ENCODE data around the gene BST1. TPM values are rescaled to one million over a fixed set of nuclear protein-coding genes. Genes with fewer than 3 reads are reported as not detected.

The BST1 gene
- polyA plus RNA-seq, 1 of the 3 experiments (the other 2 are of a cell fraction): 7.3 TPM

- H3K27ac ChIP-seq (ENCODE audit: low read depth in 2 of 2, low read length in 1 of 2): no peak overlapping the region
- peaks cover 14% of the 10 kb centered on the region for H3K79me2 ChIP-seq (ENCODE audit: insufficient read depth)
- POLR2A ChIA-PET: no interaction called here
- peaks cover 0 to 7% of the 10 kb centered on the region in 2 experiments; a peak in 2 of 4 replicates for H3K4me1 ChIP-seq (ENCODE audit: control insufficient read depth in 1 of 2, insufficient read depth in 2 of 2, low read depth in 1 of 2, low read length in 1 of 2)
- WGBS (ENCODE audit: low lambda C conversion rate): 96% methylated on average over 2 of the region's 2 CpGs
- peaks cover 25% of the 10 kb centered on the region for H3F3A ChIP-seq (replicated peaks; ENCODE audit: insufficient read depth)
- peaks cover 6 to 7% of the 10 kb centered on the region in 2 experiments for H3K36me3 ChIP-seq (replicated peaks in 1 of 2; ENCODE audit: control insufficient read depth in 1 of 2, insufficient read depth in 2 of 2, low read length in 1 of 2)
- H3K4me2 ChIP-seq: no peak overlapping the region
- H4K20me1 ChIP-seq (ENCODE audit: insufficient read depth): no peaks in the 10 kb centered on the region
- no peak overlapping the region for H3K4me3 ChIP-seq (ENCODE audit: low read depth in 2 of 2, low read length in 1 of 2)
- no peaks in the 10 kb centered on the region for H3K9me3 ChIP-seq
- no peaks in the 10 kb centered on the region for H3K9me2 ChIP-seq
- CTCF ChIA-PET: interaction anchor here (1.3 kb wide), 1 partner anchor 202 kb away, joined by 3 read pairs; no protein-coding TSS in a partner anchor
- no peak for DNase-seq
- TF ChIP-seq MEF2A (IDR thresholded peaks at IDR 0.05; ENCODE audit: borderline replicate concordance, low read depth) (no peak), JUND (IDR thresholded peaks at IDR 0.05) (no peak), SMC3 (IDR thresholded peaks at IDR 0.05; ENCODE audit: low read depth, low read length) (no peak), YY1 (IDR thresholded peaks at IDR 0.05; ENCODE audit: low read depth) (no peak), RXRA (IDR thresholded peaks at IDR 0.05; ENCODE audit: borderline replicate concordance, low read depth) (no peak), SIN3A (IDR thresholded peaks at IDR 0.05; ENCODE audit: borderline replicate concordance, low read depth, low read length) (no peak), NFIC (IDR thresholded peaks at IDR 0.05; ENCODE audit: borderline replicate concordance) (no peak), EP300 (IDR thresholded peaks at IDR 0.05; ENCODE audit: borderline replicate concordance in 1 of 2, low read depth in 1 of 2, low read length in 1 of 2) (no peak), GABPA (IDR thresholded peaks at IDR 0.05; ENCODE audit: low read depth) (no peak), TAF1 (IDR thresholded peaks at IDR 0.05; ENCODE audit: borderline replicate concordance, low read depth, low read length) (no peak)
- TF ChIP-seq, protein P1, sequence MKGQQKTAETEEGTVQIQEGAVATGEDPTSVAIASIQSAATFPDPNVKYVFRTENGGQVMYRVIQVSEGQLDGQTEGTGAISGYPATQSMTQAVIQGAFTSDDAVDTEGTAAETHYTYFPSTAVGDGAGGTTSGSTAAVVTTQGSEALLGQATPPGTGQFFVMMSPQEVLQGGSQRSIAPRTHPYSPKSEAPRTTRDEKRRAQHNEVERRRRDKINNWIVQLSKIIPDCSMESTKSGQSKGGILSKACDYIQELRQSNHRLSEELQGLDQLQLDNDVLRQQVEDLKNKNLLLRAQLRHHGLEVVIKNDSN (IDR thresholded peaks at IDR 0.05; ENCODE audit: borderline replicate concordance, low read depth): no peak
- TF ChIP-seq, protein P2, sequence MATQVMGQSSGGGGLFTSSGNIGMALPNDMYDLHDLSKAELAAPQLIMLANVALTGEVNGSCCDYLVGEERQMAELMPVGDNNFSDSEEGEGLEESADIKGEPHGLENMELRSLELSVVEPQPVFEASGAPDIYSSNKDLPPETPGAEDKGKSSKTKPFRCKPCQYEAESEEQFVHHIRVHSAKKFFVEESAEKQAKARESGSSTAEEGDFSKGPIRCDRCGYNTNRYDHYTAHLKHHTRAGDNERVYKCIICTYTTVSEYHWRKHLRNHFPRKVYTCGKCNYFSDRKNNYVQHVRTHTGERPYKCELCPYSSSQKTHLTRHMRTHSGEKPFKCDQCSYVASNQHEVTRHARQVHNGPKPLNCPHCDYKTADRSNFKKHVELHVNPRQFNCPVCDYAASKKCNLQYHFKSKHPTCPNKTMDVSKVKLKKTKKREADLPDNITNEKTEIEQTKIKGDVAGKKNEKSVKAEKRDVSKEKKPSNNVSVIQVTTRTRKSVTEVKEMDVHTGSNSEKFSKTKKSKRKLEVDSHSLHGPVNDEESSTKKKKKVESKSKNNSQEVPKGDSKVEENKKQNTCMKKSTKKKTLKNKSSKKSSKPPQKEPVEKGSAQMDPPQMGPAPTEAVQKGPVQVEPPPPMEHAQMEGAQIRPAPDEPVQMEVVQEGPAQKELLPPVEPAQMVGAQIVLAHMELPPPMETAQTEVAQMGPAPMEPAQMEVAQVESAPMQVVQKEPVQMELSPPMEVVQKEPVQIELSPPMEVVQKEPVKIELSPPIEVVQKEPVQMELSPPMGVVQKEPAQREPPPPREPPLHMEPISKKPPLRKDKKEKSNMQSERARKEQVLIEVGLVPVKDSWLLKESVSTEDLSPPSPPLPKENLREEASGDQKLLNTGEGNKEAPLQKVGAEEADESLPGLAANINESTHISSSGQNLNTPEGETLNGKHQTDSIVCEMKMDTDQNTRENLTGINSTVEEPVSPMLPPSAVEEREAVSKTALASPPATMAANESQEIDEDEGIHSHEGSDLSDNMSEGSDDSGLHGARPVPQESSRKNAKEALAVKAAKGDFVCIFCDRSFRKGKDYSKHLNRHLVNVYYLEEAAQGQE (IDR thresholded peaks at IDR 0.05; ENCODE audit: low read depth, low read length): no peak
- TF ChIP-seq, protein P3, sequence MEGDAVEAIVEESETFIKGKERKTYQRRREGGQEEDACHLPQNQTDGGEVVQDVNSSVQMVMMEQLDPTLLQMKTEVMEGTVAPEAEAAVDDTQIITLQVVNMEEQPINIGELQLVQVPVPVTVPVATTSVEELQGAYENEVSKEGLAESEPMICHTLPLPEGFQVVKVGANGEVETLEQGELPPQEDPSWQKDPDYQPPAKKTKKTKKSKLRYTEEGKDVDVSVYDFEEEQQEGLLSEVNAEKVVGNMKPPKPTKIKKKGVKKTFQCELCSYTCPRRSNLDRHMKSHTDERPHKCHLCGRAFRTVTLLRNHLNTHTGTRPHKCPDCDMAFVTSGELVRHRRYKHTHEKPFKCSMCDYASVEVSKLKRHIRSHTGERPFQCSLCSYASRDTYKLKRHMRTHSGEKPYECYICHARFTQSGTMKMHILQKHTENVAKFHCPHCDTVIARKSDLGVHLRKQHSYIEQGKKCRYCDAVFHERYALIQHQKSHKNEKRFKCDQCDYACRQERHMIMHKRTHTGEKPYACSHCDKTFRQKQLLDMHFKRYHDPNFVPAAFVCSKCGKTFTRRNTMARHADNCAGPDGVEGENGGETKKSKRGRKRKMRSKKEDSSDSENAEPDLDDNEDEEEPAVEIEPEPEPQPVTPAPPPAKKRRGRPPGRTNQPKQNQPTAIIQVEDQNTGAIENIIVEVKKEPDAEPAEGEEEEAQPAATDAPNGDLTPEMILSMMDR (IDR thresholded peaks at IDR 0.05): no peak
- TF ChIP-seq, protein P4, sequence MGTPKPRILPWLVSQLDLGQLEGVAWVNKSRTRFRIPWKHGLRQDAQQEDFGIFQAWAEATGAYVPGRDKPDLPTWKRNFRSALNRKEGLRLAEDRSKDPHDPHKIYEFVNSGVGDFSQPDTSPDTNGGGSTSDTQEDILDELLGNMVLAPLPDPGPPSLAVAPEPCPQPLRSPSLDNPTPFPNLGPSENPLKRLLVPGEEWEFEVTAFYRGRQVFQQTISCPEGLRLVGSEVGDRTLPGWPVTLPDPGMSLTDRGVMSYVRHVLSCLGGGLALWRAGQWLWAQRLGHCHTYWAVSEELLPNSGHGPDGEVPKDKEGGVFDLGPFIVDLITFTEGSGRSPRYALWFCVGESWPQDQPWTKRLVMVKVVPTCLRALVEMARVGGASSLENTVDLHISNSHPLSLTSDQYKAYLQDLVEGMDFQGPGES (IDR thresholded peaks at IDR 0.05; ENCODE audit: low read depth, low read length): no peak
- H3K27me3 ChIP-seq (ENCODE audit: insufficient read depth): no peaks in the 10 kb centered on the region
- H2AFZ ChIP-seq (ENCODE audit: low read depth): no peak overlapping the region
- no peak overlapping the region for H3K9ac ChIP-seq
These were observed 44.1 kb upstream of the BST1 start for GRCh38 chr4:15658781-15659180.

All from SK-N-SH (cell line).